Measurements from ENCODE around the gene EPB41L2.
"Not testable (repeated sequence)": the region's sequence is repeated elsewhere in the genome, so short reads cannot be mapped to it uniquely, and the experiment has no call there.

Gene EPB41L2

GRCh38 chr6:131001945-131002660 lies 60.9 kb downstream of the EPB41L2 start:
- no peak for DNase-seq

GRCh38 chr6:131001111-131001736 lies 61.8 kb downstream of the EPB41L2 start:
- DNase-seq = no peak

- DNase-seq = no peak
Observed at GRCh38 chr6:131000544-131000943, 62.5 kb downstream of the EPB41L2 start.

GRCh38 chr6:130997061-130997753 lies 65.8 kb downstream of the EPB41L2 start:
- no peak for DNase-seq

GRCh38 chr6:130996635-130997034 lies 66.4 kb downstream of the EPB41L2 start:
- no peak for DNase-seq

GRCh38 chr6:130995783-130996447 lies 67.1 kb downstream of the EPB41L2 start:
- DNase-seq = no peak

- DNase-seq = no peak
Observed at GRCh38 chr6:130994319-130995097, 68.5 kb downstream of the EPB41L2 start.

GRCh38 chr6:130993292-130993765 lies 69.7 kb downstream of the EPB41L2 start:
- DNase-seq = no peak

GRCh38 chr6:130991422-130992137 lies 71.5 kb downstream of the EPB41L2 start:
- DNase-seq = no peak

- not testable (repeated sequence) for DNase-seq
Observed at GRCh38 chr6:130987539-130987938, 75.5 kb downstream of the EPB41L2 start.

GRCh38 chr6:130985115-130985514 lies 77.9 kb downstream of the EPB41L2 start:
- no peak for DNase-seq

GRCh38 chr6:130982941-130983456 lies 80.0 kb downstream of the EPB41L2 start:
- no peak for DNase-seq

GRCh38 chr6:130982135-130982534 lies 80.9 kb downstream of the EPB41L2 start:
- no peak for DNase-seq

- no peak for DNase-seq
Observed at GRCh38 chr6:130981409-130981808, 81.6 kb downstream of the EPB41L2 start.

- DNase-seq = no peak
Observed at GRCh38 chr6:130980310-130981032, 82.6 kb downstream of the EPB41L2 start.

GRCh38 chr6:130978660-130979396 lies 84.2 kb downstream of the EPB41L2 start:
- no peak for DNase-seq

GRCh38 chr6:130978180-130978579 lies 84.9 kb downstream of the EPB41L2 start:
- DNase-seq = no peak

- DNase-seq = no peak
Observed at GRCh38 chr6:130975325-130975724, 87.7 kb downstream of the EPB41L2 start.

GRCh38 chr6:130973521-130974277 lies 89.3 kb downstream of the EPB41L2 start:
- no peak for DNase-seq

Measured in stimulated activated CD4-positive, alpha-beta T cell treated with anti-CD3 and anti-CD28 coated beads, Interleukin-4, amount 100 ng/mL, for 1 hour (primary cell).